ENCODE data around the gene SLAIN1. TPM values are rescaled to one million over a fixed set of nuclear protein-coding genes. Genes with fewer than 3 reads are reported as not detected.

Gene SLAIN1
- total and polyA plus RNA-seq, 2 of the 8 experiments (the other 6 are each of a cell fraction or from before 2014, with no cell fraction given) = 35.0 to 37.7 TPM

- TF ChIP-seq RXRA (IDR thresholded peaks at IDR 0.05; ENCODE audit: insufficient read depth, low read depth, low read length) (no peak), RFX5 (IDR thresholded peaks at IDR 0.05; ENCODE audit: borderline replicate concordance, low read depth, low read length) (no peak)
- TF ChIP-seq, protein P1, sequence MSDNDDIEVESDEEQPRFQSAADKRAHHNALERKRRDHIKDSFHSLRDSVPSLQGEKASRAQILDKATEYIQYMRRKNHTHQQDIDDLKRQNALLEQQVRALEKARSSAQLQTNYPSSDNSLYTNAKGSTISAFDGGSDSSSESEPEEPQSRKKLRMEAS (IDR thresholded peaks at IDR 0.05) = no peak
Measured at GRCh38 chr13:77811381-77811780, 113.9 kb downstream of the SLAIN1 start (continued).

All from H1 (cell line).